NCI-H1436 (cell line): ENCODE data around the gene PCNX2.
"Not testable (repeated sequence)": the region's sequence is repeated elsewhere in the genome, so short reads cannot be mapped to it uniquely, and the experiment has no call there.

Source experiments
- DNase-seq: peaks from one replicate; lab custom pipeline; 2025; lab: John Stamatoyannopoulos, UW

PCNX2 gene

DNA sequence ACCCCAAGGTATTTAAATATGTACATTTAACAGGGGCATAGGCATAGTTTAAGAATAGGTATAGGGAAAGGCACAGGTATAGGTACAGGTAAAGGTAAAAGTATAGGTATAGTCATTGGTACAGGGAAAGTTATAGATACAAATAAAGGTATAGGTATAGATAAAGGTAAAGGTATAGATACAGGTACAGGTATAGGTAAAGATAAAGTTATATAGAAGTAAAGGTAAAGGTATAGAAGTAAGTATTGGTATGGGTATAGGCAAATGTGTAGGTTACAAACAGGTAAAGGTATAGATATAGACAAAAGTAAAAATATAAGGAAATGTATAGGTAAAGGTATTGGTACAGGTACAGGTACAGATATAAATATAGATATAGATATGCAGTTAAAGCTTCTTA, 137.2 kb downstream of the PCNX2 start:
- DNase-seq, result no peak

DNA sequence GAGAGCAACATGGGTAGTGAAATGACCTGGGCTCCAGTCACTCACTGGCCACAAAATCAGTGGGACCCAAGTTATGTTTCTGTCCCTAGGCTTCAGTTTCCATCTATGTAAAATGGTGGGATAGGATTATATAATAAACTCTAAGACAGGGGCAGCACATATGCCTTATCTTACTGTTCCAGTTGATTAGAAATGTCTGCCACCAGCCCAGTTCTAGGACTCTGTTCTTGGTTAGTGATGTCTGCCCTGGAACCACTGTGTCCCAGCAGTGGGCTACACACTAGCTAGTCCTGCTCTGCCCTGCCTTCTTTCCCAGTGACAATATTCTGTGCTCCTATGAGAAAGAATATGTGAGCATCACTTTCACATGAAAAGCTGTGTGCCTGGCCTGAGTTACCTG, 138.3 kb downstream of the PCNX2 start:
- no peak for DNase-seq

DNA sequence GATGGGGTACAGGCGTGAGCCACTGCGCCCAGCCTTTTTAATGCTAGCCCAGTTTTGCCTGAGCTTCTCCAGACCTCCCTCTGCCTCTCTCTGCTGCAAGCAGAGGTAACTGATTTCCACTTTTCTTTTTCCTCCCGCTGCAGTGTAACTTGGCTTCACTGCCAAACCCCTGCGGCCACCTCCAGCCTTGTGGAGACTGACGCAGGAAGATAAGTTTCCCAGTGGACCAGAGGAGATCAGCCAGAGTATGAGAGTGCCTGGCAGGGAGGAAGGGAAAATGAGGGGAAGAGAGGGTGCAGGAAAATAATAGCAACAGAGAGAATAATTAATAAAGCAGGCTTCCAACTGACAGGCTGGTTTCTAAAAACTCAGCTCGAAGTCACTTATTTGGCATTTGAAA, 143.7 kb downstream of the PCNX2 start:
- DNase-seq, result no peak

DNA sequence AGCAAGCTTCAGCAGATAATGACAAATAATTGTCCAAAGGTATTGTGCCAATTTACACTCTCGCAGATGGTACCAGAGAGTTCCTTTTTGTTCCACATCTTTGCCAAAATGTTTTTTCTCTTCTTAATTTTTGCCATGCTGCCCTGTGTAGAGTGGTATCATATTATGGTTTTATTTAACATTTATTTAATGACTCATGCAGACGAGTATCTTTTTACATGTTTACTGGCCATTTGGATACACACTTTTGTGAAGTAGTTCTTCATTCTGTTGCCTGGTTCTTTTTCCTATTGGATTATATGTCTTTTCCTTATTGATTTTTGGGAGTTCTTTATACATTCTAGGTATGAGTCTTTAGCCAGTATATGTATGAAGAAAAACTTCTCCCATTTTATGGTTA, 151.1 kb downstream of the PCNX2 start:
- DNase-seq, result no peak

DNA sequence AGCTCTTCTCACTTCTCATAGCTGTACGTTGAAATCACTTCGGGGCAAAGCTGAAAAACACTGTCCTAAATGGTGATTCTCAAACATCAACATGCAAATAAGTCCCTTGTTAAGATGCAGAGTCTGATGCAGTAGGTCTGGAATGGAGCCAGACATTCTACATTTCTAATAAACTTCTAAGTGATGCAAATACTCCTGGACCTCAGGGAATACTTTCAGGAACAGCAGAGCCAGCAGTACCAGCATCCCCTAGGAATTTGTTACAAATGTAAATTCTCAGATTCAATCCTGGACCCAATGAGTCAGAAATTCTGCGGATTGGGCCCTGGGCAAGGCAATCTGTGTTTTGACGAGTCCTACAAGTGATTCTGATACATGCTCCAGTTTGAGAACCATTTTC, 152.3 kb downstream of the PCNX2 start:
- no peak for DNase-seq

DNA sequence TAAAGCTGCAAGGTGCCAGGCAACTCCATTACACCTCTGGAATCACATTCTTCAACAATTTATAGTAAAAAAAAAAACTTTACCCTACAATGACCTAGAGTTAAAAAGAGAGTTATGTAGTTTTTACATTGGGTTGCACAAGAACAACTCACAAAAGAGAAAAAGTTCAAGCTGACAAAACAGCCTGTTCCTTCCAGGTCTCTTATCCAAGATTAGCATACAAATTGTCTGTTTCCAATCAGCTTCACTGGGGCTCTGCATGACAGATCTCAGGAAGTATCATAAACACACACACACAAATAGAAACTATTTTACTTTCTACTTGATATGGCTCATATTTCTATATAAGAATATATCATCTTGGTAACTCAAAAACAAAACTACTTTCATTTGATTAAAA, 154.6 kb downstream of the PCNX2 start:
- DNase-seq, result no peak

DNA sequence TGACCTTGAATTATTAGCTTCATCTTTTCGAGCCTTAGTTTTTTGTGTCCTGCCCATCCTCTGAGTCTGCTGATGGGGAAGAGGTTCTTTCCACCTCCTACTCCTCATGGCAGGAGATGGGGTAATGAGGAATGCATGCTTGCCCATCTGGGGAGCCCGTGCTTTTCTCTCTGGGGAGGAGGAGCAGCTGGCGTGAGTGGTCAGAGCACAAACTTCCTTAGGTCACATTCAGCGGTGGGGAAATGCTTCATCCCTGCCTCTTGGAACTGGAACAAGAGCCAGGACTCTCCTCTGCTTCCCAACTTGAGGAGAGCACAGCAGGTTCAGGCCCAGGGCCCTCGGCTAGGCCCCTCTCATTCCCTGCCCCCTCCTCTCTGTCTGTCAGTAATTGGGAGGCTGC, 155.0 kb downstream of the PCNX2 start:
- DNase-seq, result no peak

DNA sequence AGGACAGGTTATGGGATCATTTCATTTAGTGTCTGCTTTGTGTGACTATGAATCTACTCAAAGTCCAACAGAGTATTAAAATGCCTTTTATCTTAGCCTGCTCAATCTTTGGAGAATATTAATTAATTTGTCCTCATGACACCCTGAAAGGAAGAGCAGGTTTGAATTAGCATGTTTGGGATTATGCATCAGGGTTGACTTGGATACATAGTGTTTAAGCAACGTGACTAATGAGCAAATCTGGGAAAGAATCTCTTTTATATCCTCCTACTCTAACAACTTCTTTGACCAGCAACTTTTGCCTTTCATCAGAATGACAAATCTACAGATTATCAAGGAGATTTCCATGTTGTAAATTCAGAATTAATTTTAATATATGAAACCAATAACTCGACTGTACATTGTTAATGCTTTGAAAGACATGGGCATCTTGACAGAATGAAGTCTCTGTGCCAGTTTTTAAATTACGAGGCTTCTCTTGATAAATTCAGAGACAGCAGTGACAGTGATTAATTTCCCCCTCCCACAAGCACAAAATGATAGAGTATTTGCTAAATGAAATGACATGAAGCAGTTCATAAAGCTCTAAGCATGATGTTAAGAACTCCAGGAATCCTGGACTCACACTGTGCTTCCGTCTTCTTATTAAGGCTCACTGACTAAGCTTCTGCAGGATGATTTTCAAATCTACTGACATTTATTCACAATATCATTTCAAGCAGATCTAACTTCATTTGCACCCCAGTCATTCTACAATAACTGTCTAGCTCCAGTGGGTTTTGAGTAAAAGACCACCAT, 156.5 kb downstream of the PCNX2 start:
- no peak for DNase-seq

DNA sequence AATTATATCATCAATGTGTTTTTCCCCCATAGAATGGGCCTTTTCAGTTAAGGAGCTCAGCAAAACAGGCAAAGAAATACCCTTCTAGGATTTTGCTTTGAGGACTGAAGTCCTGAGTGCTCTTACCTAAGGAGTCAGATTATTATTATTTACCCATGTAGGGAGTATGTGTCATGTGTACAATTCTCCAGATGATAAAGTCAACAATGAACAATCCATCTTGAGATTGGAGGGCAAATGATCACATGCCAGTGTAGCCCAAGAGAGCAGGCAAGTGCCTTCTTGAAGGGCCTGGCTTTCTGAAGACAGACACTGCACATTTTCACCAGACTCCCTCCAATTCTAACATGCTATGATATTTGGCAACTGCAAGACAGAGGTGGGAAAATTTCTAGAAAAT, 159.7 kb downstream of the PCNX2 start:
- DNase-seq, result no peak

DNA sequence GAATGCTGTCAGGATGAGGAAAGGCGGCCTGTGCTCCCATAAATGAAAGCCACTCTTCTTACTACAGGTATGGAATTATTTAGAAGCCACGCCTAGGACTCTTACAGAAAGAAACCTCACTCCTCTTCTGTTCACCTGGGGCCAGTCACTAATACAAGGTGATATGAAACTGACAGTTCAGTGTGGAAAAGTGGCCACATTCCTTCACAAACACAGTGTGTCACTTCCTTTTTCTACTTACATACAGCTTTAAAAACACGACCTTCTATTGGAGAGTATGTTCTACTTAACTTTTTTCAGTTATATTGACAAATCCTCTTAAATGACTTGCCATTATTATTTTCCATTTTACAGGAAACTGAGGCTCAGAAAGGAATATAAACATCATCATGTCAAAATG, 163.1 kb downstream of the PCNX2 start:
- no peak for DNase-seq

DNA sequence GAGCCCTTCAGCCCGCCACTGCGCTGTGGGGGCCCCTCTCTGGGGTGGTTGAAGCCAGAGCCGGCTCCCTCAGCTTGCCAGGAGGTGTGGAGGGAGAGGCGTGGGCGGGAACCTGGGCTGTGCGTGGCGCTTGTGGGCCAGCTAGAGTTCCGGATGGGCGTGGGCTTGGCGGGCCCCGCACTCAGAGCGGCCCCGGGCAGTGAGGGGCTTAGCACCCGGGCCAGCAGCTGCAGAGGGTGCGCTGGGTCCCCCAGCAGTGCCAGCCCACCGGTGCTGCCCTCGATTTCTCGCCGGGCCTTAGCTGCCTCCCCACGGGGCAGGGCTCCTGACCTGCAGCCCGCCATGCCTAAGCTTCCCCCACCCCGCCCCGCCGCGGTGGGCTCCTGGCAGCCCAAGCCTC, 166.5 kb downstream of the PCNX2 start:
- DNase-seq, result not testable (repeated sequence)

DNA sequence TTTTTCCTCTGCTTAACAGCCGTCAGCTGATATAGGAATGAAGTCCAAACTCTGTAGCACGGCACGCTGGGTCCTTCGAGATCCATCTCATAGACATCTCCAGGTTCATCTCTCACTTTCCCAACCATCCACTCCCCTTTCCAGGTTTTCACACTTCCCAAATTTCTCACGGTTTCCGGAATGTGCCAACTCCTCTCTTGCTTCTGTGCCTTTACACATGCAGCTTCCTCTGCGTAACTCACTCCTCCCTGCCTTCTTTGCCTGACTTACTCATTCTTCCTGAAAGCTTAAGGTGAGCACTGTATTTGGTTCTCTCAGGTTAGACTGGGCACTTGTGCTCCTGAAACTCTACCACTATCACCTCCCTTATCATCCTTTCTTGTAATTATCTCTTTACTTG, 168.4 kb downstream of the PCNX2 start:
- no peak for DNase-seq

DNA sequence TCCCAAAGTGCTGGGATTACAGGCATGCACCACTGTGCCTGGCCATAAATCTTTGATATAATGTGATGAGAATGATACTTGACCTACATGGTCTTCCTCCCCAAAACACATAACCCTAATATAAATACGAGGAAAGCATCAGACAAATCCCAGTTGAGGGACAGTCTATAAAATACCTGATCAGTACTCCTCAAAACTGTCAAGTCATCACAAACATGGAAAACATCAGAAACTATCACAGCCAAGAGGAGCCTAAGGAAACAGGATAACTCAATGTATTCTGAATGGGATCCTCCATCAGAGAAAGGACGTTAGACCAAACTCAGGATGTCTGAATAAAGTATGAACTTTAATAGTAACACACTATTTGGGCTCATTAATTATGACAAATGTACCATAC, 172.7 kb downstream of the PCNX2 start:
- no peak for DNase-seq

DNA sequence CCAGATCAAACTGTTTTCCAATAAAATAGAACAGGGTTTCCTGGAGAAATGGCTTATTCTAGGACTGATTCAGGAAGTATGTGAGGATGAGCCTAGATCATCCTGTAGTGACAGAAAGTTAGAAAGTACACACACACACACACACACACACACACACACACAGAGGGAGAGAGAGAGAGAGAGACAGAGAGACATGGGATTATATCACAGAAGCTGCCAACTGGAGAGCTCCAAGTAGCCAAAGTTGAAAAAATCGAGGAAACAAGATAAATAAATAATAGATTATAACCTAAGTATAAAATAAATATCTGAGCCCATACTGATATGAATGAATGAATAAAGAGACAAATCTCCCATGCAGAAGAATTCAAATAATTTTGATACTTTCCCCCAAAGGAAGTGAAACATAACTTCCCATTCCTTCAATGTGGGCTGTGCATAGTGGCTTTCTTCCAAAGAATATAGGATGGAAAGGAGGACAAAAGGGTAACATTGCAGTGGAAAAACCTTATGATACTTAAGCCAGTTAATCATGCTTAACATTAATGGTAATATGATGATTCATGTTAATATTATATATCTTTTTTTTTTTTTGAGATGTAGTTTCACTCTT, 173.5 kb downstream of the PCNX2 start:
- no peak for DNase-seq

DNA sequence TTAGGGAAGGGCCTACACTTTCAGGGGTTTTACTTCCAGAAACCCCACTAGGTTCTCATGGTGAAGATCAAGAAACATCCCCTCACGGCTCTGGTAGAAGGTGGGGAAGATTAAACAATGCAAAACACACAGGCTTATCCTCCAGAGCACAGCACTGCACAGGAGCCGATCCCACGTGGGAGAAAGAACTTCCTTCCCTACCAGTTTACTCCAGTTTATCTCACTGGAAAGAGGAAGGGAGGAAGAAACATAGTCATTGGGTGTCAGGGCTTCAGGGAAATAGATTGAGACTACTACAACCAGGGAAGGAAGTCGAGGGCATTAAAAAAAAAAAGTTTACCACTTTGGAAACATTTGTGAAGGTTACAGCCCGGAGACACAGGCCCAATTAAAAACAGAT, 180.7 kb downstream of the PCNX2 start:
- no peak for DNase-seq

DNA sequence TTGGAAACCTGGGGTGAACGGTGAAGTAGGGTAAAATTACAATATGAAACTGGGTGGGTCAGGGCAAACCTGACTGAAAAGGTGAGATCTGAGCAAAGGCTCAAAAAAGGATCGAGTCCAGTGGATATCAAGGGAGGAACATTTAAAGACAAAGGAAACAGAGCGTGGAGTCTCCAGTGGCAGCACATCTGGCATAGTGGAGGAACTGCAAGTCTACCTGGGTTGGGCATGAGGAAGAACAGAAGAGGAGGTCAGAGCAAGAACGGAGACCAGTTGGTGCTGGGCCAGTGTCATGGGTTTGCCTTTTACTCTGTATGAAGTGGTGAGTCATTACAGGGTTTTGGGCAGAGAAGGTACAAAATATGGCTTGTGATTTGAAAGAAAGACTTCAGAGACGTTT, 181.4 kb downstream of the PCNX2 start:
- DNase-seq, result no peak

DNA sequence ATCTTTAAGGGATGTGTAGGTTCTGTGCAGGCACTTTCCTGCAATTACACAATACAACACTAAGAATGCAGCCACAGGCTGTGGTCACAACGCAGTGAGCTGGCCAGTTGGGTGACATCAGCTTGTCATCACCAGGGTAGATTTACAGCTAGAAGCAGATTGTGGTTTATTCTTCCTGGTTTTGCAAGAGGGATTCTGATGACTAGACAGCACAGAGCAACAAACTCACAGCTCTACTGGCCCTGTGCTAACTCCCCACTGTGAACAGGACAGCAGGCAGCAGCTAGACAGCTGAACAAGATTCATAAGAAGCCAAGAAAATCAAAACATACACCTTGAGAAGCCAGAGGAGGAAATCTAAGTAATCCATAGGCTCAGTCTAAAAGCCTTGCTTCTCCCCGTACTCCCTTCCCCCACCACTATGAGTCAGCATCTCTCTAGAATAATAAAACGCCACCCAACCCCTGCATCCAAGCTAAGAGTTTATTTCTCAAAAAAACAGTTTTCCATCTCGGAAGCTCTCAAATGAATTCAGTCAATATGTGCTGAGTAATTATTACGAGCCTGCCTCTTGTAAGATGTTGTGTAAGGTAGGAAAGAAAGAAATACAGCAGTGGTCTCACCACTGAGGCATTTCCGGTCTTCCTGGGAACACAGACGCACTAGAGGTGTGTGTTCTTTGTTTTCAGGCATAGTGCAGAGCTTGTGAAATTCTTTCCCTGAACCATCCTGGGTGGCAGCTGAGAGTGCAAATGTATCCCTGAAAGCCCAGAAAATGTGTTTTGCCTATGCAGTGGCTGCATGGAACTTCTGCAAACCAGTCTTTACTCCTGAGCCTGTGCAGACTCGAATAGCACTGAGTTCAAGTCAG, 182.3 kb downstream of the PCNX2 start:
- DNase-seq, result no peak

DNA sequence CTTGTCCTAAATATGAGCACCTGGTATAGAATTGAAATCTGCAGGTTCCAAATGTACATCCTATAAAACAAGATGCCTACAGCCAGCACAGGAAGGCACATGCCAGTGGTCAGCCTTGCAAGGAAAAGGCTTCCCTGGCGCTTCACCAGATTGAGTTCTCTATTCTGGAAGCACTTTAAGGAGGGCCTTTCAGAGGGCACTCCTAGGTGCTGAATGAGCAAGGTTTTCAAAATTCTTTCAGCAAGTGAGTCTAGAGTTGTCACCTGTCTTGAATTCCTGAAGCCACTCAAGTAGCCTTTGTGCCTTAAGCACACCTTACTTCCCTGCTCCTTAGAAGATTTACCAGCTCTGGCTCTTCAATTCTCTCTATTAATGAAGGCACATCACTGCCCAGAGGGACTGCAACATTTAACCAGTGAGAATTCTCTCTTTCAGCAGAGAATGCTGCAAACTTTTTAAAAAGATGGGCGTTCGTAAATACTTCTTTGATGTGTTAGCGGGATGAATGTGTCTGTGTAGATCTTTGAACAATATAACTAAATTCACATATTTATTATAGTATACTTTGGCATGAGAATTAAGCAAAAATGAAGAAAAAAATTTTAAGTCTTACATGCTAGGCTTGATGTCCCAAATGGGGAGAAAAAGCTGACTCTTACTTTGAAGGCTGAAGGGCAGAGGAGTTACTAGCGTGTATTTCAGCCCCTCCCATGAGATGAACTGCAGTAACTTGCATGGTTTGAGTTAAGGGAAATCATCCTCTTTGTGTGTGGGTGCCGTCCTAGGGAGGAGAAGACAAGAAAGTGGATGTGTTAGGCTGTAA, 183.1 kb downstream of the PCNX2 start:
- no peak for DNase-seq

DNA sequence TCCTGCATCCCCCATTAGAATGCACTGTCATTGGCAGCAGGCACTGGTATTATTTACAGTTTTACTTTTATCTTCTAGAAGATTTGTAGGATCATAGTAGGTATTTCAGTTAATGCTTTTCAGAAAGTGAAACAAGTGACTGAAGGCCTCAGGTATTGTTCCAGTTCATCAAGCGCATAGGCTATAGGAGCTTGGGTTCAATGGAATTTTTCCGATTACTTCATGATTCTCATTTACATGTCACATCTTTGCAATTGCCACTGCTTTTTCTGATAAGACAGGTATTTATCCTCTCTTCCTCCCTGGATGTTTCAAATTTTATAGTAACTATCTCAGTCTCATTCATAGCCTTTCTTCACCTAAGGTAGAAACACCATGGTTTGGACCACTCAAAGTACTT, 183.8 kb downstream of the PCNX2 start:
- DNase-seq, result no peak

DNA sequence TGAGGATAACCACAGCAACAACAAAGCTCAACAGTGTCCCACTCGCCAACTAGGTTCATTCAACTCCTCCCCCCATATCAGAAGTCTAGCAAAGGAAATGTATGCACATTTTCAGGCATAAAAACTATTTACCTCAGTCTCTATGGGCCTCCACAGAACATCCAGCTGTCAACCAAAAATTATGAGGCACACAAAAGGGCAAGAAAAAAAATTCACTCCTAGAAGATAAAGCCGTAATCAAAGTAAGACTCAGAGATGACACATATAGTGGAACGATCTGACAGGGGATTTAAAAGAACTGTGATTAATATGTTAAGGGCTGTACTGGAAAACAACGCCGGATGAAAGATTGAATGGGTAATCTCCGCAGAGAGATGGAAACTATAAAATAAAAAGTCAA, 186.4 kb downstream of the PCNX2 start:
- no peak for DNase-seq

DNA sequence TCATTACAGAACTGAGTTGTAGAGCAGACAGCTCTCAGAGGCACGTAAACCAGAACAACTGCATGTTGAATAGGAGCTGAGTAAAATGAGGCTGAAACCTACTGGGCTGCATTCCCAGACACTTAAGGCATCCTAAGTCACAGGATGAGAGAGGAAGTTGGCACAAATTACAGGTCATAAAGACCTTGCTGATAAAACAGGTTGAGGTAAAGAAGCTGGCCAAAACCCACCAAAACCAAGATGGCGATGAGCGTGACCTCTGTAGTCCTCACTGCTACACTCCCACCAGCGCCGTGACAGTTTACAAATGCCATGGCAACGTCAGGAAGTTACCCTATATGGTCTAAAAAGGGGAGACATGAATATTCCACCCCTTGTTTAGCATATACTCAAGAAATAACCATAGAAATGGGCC, 187.8 kb downstream of the PCNX2 start:
- DNase-seq, result not testable (repeated sequence)

DNA sequence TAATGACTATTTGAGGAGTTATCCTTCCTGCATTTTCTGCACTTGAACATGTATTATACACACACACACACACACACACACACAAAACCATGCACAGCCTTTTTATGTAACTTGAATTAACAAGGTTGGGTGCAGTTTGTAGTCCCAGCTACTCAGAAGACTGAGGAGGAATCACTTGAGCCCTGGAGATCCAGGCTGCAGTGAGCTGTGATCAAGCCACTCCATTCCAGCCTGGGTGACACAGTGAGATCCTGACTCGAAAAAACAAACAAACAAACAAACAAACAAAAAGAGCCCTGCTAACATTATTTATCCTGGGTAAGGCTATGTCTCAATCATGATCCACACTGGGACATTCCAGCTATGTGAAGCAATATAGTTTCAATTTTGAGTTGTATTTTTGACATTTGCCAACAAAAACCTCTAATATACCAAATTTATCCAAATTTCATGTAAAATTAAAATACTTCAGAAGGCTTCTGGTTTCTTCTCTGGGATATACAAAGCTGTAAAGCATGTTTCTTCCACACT, 188.3 kb downstream of the PCNX2 start:
- DNase-seq, result no peak
